ENCODE results near the gene MLLT10. TPM values are rescaled to one million over a fixed set of nuclear protein-coding genes. Genes with fewer than 3 reads are reported as not detected.

MLLT10 gene
- total RNA-seq, 1 donor from 2014 or later, result 50.6 TPM

- H3K4me3 Mint-ChIP-seq (ENCODE audit: unreplicated experiment), result peak within 1 kb of the TSS; percentile 98
- peaks cover 15% of the 10 kb centered on the region for H3K27me3 Mint-ChIP-seq (ENCODE audit: unreplicated experiment)
- no peaks in the 10 kb centered on the region for H3K9me3 Mint-ChIP-seq (ENCODE audit: unreplicated experiment)
- peaks cover 58% of the 10 kb centered on the region for H3K4me1 Mint-ChIP-seq (ENCODE audit: unreplicated experiment)
- no peak for TF ChIP-seq CTCF (IDR thresholded peaks at IDR 0.05; ENCODE audit: unreplicated experiment)
- peaks cover 12% of the 10 kb centered on the region for H3K36me3 Mint-ChIP-seq (ENCODE audit: low read depth, unreplicated experiment)
- peak; percentile 87 for DNase-seq (ENCODE audit: low spot score)
- peak within 1 kb of the TSS; percentile 99 for H3K27ac Mint-ChIP-seq (ENCODE audit: unreplicated experiment)
Measured at GRCh38 chr10:21525367-21526187, 8.5 kb upstream of the MLLT10 start, which contains the start of gene SKIDA1. Gene SKIDA1, minus strand, starts transcription at chr10:21525682. Its CDS starts 7,860 bp downstream, at chr10:21517822.

- Mint-ChIP-seq H3K4me1 (ENCODE audit: unreplicated experiment) (peaks cover 51% of the 10 kb centered on the region), H3K9me3 (ENCODE audit: unreplicated experiment) (no peaks in the 10 kb centered on the region), H3K36me3 (ENCODE audit: low read depth, unreplicated experiment) (peaks cover 12% of the 10 kb centered on the region), H3K27me3 (ENCODE audit: unreplicated experiment) (peaks cover 15% of the 10 kb centered on the region), H3K27ac (ENCODE audit: unreplicated experiment) (peak overlapping the region; percentile 99), H3K4me3 (ENCODE audit: unreplicated experiment) (peak overlapping the region; percentile 98)
- peak; percentile 75 for DNase-seq (ENCODE audit: low spot score)
- no peak for TF ChIP-seq CTCF (IDR thresholded peaks at IDR 0.05; ENCODE audit: unreplicated experiment)
Measured at GRCh38 chr10:21526188-21526859, 7.7 kb upstream of the MLLT10 start.

GRCh38 chr10:21526860-21527597 is 7.0 kb upstream of the MLLT10 start:
- Mint-ChIP-seq H3K27ac (ENCODE audit: unreplicated experiment) (peak overlapping the region; percentile 99), H3K9me3 (ENCODE audit: unreplicated experiment) (no peaks in the 10 kb centered on the region), H3K4me1 (ENCODE audit: unreplicated experiment) (peaks cover 48% of the 10 kb centered on the region), H3K27me3 (ENCODE audit: unreplicated experiment) (peaks cover 15% of the 10 kb centered on the region), H3K36me3 (ENCODE audit: low read depth, unreplicated experiment) (peaks cover 12% of the 10 kb centered on the region), H3K4me3 (ENCODE audit: unreplicated experiment) (peak overlapping the region; percentile 98)
- DNase-seq (ENCODE audit: low spot score), result peak; percentile 82
- TF ChIP-seq CTCF (IDR thresholded peaks at IDR 0.05; ENCODE audit: unreplicated experiment), result no peak

- DNase-seq (ENCODE audit: low spot score), result no peak
- Mint-ChIP-seq H3K4me1 (ENCODE audit: unreplicated experiment) (peaks cover 46% of the 10 kb centered on the region), H3K4me3 (ENCODE audit: unreplicated experiment) (peak overlapping the region; percentile 94), H3K36me3 (ENCODE audit: low read depth, unreplicated experiment) (peaks cover 12% of the 10 kb centered on the region), H3K27ac (ENCODE audit: unreplicated experiment) (peak overlapping the region; percentile 98), H3K27me3 (ENCODE audit: unreplicated experiment) (peaks cover 15% of the 10 kb centered on the region), H3K9me3 (ENCODE audit: unreplicated experiment) (no peaks in the 10 kb centered on the region)
- TF ChIP-seq CTCF (IDR thresholded peaks at IDR 0.05; ENCODE audit: unreplicated experiment), result no peak
Measured at GRCh38 chr10:21527598-21528235, 6.3 kb upstream of the MLLT10 start.
